CD4-positive, alpha-beta T cell treated with Interleukin-21 for 1 hour (primary cell): ENCODE measurements around the gene GPR68.
"Not testable (repeated sequence)": the region's sequence is repeated elsewhere in the genome, so short reads cannot be mapped to it uniquely, and the experiment has no call there.

Source experiments
- DNase-seq: peaks from one replicate; pipeline ENCODE4 v3.0.0-alpha.2; 2020

Gene GPR68

DNA sequence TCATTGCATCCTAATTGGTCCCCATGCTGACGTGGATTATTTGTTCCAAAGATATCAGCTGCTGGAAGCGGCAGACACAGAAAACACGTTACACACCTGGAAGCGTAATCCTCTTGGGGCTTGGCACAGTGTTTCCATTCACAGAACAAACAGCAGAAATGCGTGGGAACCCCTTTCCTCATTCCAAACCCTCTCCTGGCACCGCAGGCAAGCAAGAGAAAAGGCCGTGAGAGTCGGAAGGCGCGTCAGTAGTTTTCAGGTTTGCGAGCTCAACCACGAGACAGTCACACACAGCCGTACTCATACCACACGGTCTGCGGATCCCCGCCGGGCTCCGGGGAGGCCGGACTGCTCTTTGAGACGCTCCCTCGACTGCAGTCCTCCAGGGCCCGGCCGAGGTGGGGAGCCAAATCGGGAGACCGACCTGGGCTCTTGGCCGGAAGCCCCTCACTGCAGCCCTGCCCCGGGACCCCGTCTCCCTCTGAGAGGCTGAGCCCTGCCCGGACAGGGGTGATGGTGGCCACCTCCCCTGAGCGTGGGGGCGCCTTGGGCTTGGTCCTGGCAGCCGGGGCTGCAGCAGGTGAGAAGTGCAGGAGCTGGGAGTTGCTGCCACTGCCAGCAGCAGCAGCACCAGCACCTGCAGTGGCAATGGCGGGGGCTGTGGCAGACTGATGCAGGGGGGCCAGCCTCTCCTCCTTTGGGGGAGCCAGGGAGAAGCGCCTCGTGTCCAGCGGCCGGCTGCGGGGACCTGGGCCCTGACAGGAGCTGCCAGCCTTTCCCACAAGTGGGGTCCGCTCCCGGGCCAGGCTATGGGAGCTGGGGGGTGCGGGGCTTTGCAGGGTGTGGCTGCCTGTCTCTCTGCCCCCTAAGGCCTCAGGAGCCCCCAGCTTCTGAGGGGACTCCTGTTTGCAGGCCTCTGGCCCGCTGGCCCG is 28.1 kb upstream of the GPR68 start:
- no peak for DNase-seq

DNA sequence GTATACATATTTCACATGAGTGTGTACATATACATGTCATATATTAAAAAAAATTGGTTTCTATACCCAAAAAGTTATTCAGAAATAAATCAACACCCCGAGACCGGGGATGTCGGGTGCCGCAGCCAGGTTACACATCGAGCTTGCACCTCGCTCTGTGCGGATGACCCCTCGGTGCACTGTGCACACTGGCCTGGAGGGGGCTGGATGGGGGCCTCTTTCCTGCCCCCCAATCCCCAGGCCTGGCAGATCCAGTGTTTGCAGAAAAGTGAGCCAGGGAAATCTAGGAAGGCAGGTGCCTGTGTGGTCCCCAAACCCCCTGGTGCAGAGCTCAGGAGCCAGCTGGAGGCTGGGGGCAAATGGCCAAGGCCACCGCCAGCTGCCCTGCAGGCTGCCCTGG is 27.1 kb upstream of the GPR68 start:
- no peak for DNase-seq

DNA sequence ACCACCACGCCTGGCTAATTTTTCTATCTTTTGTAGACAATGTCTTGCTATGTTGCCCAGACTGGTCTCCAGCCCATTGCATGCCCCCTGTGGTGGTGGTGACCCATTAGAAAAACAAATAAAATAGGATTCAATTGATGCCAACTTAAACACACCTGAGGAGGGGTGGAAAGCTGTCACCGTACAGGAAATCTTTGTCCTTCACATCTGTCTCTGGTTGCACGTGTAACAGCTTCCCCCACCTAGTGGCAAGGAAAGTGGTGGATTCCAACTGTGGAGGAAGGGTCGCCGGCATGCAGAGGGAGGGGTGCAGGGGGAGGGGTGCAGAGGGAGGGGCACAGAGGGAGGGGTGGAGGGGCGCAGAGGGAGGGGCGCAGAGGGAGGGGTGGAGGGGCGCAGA is 26.1 kb upstream of the GPR68 start:
- no peak for DNase-seq

DNA sequence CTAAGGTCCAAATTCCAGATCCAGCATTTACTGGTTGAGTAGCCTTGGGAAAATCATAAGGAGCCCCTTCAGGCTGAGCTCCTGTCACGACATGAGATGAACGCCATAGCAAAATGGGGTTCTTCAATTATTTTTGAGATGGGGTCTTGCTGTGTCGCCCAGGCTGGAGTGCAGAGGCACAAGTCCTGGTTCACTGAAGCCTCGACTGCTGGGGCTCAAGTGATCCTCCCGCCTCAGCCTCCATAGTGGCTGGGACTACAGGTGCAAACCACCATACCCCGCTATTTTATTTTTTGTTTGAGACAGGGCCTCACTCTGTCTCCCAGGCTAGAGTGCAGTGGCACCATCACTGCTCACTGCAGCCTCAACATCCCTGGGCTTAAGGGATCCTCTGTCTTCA is 25.7 kb upstream of the GPR68 start:
- DNase-seq = no peak

DNA sequence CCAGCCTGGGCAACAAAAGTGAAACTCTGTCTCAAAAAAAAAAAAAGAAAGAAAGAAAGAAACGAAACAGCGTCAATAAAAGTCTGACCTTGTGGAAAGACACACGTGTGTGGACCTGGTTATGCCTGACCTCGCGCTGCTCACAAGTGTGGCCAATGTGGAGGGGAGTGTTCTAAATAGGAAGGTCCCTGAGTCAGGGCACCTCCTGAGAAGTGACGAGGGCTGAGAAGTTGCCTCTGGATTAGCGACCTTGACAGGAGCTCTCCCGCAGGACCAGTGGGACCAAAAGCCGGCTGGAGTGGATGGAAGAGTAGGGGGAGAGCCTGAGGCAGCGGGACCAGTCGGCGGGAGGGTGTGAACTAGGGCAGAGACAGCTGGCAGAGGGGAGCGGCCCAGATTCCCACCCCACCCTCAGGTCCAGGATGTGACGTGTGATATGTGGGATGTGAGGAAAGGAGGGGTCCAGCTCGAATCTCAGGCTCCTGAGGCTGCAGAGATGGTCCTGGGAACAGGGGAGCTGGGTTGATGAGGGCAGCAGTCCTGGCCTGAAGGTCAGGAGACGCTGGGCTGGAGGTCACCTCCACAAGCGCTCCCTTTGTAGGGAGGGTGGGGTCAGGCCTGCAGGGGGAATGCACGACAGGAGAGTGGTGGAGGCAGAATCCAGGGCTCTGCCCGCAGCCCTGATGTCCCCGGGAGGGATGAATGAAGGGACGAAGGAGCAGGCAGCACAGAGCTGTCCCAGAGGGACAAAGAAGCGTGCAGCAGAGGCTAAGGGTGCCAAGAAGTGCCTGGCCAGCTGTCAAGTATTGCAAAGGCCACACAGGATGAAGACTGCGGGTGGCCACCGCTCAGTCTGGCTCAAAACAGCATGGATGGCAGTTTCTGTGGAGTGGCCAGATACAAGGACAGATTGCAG is 24.8 kb upstream of the GPR68 start:
- no peak for DNase-seq

DNA sequence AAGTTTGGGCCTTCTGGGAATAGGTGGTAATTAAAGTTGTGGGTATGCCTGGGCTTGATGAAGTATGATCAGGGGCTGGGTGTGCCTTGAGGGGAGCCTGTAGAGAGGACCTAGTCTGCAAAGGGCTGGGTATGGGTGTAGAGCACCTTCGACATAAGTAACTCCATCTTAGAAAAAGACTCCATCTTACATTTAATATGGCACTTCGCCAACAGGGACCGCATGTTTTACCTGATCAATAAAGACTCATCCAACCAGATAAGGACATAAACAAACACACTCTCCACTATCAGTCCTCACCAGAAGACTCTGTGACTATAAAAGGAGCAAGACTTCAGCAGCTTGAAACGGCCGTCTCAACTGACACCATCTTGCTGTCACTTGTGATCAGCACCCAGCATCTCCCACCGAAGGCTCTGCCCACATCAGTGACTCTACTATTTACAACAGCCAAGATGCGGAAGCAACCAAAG is 23.5 kb upstream of the GPR68 start:
- no peak for DNase-seq

DNA sequence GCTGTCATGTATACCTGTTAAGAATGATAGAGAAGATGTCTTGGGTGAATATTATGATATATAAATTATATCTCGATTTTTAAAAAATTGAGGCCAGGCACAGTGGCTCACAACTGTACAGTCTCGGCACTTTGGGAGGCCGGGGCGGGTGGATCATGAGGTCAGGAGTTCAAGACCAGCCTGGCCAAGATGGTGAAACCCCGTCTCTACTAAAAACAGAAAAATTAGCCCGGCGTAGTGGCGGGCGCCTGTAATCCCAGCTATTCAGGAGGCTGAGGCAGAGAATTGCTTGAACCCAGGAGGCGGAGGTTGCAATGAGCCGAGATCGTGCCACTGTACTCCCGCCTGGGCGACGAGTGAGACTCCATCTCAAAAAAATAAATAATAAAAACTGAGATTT is 21.8 kb upstream of the GPR68 start:
- DNase-seq = not testable (repeated sequence)

DNA sequence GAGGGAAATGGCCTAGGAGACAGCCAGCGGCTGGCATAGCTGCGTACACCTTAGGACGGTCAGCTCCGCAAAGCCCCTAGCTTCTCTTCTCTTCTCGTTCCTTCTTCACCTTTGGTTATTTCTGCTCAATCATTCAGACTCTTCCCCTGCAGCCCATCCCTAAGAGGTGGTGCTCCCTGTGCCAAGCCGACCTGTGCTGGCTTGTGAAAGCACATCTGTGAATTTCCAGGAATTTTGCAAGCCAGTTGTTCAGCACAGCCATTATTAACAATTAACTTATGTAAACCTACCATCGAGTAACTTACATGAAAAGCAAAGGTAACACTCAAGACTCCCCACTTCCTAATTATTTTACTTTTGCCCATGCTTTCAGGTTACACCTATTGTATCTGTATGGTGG is 20.9 kb upstream of the GPR68 start:
- DNase-seq = no peak

DNA sequence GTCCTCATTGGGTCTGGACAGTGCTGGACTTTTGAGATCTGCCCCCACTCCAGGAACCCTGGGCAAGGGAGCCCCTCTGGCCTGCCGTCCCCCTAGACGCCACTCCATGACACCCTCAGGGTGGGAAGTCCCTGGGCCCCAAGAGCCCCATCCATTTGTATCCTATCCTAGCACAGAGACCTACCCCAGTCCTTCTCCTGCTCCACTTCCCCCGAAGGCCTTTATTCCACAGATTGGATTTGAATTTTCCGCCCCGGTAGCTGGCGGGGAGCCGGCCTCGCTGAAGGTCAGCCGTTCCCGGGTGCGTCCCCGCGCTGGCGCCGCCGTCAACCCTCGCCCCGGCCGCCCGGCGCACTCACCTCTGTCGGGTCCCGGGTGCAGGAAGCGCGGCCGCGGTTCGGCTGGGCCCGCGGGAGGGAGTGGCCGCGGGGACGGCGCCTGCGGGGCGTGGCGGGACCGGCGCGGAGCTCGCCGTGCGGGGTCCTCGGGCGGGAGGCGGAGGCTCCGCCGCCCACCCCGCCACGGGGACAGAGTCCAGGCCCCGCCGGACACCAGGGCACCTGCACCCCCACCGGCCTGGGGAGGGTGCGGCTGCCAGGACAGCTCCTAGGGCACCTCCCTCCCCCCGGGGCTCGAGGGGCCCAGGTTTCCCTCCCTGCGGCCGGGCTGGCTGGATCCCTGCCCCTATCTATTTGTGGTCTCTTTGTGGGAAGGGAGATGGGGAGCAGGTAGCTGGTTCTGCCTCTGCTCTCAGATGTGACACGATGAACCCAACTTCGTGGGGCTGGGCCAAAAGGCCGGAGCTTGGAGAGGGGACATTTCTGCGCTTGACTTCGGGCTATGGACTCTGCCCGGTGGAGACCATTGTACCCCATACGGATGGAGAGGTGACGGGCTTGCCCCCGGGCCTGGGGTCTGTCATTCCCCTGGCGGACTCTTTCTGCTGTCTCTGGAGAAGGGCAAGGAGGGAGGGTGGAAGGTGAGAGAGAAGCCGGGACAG is 19.9 kb upstream of the GPR68 start:
- DNase-seq = peak; percentile 33

DNA sequence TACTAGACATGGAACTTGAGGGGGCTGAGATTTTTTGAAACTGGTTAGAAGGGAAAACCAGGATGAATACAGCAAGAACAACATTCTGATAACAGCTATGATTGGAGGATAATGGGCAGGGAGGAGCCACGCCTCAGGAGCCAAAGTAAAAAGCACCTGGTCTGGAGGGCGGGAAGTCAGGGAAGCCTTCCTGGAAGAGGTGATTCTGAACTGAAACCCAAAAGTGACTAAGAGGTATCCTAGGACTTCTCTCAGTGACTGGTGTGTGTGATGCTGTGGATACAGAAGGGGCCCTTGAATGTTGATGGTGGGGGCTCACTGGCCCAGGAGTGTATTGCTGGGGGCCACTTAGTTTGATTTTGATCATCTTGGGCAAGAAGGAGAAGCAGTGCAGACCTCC is 18.8 kb upstream of the GPR68 start:
- DNase-seq = no peak

DNA sequence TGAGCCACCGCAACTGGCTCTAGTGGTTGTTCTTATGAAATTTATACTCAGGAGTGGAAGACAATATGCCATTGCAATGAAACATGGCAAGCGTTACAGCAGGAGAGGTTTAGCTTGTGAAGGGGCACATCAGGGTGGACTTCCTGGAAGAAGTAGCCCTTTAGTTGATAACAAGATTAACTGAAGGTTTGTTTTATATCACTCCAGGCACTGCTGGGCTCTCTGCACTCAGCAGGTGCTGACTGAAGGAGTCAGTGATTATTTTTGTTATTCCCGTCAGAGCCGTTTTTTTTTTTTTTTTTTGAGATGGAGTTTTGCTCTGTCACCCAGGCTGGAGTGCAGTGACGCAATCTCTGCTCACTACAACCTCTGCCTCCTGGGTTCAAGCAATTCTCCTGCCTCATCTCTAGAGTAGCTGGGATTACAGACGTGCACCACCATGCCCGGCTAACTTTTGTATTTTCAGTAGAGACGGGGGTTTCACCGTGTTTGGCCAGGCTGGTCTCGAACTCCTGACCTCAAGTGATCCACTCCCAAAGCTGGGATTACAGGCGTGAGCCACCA is 17.6 kb upstream of the GPR68 start:
- DNase-seq = no peak

DNA sequence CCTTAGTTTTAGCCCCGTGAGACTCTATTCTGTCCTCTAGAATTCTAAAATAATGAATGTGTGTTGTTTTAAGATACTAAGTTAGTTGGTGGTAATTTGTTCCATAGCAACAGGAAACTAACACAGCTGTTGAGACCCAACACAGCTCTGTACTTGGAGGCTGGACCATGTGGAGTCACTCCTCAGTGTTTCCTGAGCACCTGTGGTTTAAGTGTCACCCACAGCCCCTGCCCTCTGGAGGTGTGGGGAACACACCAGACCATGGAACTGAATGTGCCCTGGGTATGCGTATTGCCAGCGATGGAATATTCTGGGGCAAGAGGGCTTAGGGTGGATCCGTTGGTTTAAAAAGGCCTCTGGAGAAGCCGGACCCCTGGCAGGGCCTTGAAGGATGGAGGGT is 16.6 kb upstream of the GPR68 start:
- DNase-seq = peak; percentile 58

DNA sequence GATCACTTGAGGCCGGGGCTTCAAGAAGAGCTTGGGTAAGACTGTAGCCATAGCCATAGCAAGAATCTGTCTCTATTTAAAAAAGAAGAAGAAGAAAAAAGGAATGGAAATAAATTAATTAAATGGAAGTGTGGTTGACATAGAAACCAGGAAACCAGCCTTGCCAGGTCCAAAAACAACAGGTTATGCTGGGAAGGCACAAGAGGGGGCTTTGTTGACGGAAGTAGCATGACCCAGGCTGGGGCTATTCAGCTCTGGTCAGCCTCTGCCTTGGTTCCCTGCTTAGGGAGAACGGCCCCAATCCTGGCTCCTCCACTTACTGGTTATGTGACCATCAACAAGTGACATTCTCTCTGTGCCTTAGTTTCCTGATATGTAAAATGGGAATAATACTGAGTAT is 14.4 kb upstream of the GPR68 start:
- no peak for DNase-seq

DNA sequence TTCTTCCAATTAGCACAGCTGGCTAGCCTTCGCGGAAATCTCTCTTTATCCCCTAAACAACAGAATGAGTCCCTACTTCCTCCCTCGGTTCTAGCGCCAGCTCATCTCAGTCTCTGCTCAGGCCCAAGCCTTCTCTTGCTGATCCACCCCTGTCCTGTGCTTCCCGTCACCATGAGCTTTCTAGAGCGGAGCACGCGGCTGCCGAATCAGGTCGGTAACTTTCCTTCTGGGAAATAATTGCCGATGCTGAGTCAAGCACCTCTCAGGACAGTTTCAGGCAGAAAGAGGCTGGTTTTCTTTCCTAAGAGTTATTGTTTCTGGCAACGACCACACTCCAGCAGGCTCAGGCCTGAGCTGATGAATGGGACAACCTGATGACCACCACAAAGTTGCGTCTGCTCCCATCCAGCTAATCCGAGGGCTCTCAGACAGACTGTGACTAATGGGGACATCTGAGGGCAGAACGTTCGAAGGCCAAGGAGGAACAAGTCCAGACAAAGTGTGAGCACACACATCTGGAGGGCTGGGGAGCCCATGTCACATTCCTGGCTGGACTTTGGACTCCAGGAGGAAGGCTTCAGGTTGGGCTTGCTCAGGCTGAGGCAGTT is 13.6 kb upstream of the GPR68 start:
- DNase-seq = no peak

DNA sequence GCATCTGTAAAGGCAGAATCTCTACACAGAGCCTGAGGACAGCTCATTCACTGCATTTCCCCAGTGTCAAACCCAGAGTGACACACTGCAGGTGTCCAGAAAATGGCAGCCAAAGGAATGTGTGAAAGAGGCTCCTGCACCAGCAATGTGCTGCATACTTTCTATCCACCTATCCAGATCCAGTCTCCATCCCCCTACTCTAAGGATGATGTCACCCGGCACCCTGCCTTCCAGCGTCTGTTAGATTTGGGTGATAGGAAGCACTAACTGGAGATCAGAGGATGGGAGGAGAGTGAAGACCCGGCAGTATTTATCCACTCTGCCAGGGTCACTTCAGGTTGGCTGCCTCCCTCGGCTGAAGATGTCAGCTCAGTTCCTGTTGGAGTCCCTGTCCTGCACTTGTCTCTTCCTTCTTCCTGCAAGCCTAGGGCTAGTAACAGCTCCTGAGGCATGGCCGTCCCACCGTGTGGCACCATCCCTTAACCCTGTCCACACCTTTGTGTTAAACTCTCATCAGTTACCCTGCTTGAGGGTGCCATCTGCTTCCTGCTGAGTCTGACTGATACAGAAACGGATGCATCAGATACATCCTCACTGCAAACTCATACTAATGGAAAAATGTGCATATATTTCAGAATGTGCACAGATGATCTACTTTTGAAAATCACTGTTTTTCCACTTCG is 13.0 kb upstream of the GPR68 start:
- DNase-seq = no peak

DNA sequence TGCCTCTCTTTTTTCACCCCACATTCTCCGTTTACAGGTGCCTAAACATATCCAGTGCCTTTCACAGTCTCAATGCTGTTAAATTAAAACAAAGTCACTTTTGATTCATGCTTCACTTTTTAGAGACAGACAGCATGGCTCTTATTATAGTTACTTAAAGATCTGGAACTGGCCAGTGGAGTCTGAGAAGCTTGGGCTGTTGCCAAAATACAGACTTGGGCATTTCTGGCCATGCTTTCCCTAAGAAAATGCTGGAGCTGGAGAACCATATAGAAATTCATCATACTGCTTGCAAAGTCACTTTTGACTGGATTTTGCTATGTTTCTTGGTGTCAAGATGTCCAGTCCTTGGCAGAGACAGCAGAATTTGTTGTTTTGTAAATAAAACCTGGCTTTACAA is 12.2 kb upstream of the GPR68 start:
- DNase-seq = no peak

DNA sequence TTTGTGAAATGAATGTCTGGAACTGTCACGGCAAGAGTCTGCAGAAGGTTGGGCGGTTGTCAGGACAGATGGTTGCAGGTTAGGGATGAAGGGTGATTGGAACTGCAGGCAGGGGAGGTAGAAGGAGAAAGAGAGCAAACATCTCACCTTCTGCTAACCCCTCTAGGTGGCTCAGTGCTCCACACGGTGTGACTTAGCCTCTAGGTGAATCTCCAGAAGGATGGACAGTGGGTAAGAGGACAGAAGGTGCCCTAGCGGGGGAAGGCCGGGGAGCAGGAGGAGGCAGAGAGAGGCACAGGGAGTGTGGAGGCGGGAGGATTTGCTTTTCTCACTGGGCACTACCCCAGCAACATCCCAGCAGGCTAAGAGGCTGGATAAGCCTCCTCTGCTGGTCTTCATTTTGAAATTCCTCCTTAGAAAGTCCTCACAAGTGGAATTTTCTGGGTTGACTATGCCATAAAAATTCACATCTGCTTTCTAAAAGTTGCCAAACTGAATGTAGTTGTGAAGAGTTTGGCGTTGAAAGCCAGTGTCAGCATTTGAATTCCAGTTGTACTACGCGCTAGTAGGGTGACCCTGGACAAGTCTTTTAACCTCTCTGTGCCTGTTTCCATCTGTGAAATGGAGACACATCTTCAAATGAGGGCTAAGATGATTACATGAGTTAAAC is 10.7 kb upstream of the GPR68 start:
- DNase-seq = no peak

DNA sequence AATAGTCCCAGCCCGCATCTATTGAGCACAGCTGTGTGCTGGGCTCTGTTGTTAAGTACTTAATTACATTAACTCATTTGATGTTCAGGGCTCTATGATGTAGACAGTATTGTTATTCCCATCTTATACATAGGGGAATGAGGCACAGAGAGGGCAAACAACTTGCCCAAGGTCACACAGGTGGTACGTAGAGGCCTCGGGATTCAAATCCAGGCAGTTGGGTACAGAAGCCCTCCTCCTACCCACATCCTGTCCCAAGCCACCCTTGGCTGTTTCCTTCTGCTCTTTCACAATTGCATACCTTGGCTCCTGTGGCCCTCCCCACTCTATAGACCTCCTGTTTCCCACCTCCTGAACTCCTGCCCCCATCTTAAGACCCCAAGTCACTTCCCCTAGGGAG is 10.0 kb upstream of the GPR68 start:
- peak; percentile 45 for DNase-seq

DNA sequence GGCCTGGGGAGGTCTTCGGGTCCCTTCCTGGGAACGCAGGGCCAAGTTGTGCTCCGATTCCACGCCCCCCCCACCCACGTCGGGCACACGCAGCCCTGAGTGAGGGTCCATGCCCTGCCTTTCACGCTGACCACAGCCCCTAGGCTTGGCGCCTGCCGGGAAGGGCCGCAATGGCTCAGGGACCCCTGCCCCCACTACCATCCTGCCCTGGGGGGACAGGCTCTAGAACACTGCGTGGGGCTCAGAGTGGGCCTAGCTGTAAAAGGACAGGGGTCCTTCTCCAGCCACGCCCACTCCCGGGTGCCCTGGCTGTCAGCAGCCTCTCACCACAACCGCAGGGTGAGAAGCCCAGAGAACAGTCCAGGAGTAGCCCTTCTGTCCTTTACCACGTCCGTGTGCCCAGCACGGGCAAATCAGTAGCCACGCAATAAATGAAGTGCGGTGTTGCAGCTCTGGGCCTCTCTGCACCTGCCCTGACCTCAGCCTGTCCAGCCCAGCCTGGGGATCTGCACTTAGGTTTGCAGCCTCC is 9.4 kb upstream of the GPR68 start:
- DNase-seq = no peak
